C4-2B (cell line): ENCODE measurements around the gene CD207.

Source experiments
- ZFX ChIP-seq: fragments of 450-650 bp; IDR thresholded peaks from 2 replicates; pipeline ENCODE4 v1.6.1; 2017
- TF ChIP-seq, protein P1 (sequence below): fragments of 450-650 bp; conservative IDR thresholded peaks from 2 replicates; pipeline ENCODE4 v1.5.1; 2017; ENCODE audit warnings: mild to moderate bottlenecking

DNA sequence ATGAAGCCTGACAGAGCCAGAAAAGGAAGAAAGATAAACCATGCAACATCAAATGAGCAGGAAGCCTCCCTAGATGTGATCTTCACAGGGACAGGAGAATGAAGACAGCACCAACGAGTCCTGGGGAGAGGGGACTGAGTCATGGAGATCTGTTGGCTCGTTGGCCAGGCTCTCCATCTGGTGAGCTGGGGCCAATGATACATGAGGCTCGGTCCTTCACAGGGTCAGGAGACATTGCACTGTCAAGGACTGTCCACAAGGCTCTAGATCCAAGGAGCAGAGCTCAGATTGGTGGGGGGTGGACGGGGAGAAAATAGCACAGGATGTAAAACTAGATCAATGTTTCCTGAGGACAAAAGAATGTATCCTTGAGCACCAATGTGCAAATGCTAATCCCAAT lies 735 bp downstream of the CD207 start:
- TF ChIP-seq, protein P1, sequence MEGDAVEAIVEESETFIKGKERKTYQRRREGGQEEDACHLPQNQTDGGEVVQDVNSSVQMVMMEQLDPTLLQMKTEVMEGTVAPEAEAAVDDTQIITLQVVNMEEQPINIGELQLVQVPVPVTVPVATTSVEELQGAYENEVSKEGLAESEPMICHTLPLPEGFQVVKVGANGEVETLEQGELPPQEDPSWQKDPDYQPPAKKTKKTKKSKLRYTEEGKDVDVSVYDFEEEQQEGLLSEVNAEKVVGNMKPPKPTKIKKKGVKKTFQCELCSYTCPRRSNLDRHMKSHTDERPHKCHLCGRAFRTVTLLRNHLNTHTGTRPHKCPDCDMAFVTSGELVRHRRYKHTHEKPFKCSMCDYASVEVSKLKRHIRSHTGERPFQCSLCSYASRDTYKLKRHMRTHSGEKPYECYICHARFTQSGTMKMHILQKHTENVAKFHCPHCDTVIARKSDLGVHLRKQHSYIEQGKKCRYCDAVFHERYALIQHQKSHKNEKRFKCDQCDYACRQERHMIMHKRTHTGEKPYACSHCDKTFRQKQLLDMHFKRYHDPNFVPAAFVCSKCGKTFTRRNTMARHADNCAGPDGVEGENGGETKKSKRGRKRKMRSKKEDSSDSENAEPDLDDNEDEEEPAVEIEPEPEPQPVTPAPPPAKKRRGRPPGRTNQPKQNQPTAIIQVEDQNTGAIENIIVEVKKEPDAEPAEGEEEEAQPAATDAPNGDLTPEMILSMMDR: no peak
- TF ChIP-seq ZFX: no peak
